GM21619 (cell line): ENCODE measurements around the gene RFT1.

ENCODE experiments used
- ATAC-seq: cut with Tn5 transposase; IDR thresholded peaks from one replicate; pipeline ENCODE4 v1.9.1; 2021; ENCODE audit not compliant: unreplicated experiment

Gene RFT1

DNA sequence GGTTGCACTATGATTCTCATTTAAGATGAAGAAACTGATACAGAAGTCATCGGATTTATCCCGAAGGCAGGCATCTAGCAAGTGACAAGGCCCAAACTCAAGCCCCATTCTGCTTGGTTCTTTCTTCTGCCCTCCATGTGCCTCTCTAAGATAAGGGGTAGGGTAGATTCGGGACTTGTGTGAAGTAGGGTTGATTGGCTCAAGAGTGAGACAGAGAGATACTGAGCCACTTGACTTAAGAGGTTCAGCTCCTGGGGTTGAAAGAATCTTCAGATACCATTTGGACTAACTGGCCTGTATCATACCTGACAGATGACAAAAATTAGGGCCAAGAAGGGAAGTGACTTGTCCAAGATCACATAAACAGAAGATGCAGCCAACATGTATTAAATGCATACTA is 891 bp downstream of the RFT1 start:
- no peak for ATAC-seq

GRCh38 chr3:53126601-53127000 is 3.6 kb downstream of the RFT1 start:
- no peak for ATAC-seq

- ATAC-seq, result no peak
Measured at GRCh38 chr3:53123953-53124352, 6.3 kb downstream of the RFT1 start.

DNA sequence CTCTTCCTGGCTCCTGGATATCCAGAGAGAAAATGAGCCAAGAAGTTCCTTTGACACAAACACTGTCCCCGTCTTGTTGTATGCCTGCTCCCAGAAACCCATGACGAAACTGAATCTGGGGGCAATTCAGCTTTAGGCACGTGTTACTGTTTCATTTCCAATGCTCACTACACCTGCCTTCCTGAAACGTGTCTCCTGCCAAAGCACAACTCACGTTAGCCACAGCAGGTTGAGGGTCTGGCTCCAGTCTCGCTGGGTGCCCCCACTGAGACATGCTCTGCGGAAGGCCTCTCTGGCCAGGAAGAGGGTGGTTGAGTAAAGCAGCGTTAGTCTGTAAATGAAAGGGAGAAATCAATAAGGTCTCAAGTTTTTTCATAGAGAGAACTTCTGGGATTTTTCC is 6.7 kb downstream of the RFT1 start:
- no peak for ATAC-seq

- ATAC-seq, result no peak
Measured at GRCh38 chr3:53122933-53123305, 7.3 kb downstream of the RFT1 start.

GRCh38 chr3:53122255-53122932 is 7.8 kb downstream of the RFT1 start:
- ATAC-seq, result no peak

DNA sequence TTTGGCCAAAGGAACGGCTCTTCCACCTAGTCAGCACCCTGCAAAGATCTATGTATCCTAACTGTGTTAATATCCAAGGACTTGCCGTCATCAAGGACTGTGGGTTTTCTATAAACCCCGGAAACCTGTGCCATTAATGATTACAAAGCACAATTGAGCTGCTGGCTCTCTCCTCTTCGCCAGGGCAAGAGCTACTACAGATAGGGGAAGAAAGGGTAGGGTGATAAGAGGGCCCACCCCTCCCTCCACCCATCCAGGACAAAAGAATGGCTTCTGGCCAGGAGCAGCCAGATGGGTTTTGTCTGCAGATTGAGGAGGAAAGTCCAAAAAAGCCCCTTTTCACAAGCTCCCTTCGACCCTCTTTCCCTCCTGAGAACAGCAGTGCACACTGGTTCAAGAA is 9.9 kb downstream of the RFT1 start:
- no peak for ATAC-seq

DNA sequence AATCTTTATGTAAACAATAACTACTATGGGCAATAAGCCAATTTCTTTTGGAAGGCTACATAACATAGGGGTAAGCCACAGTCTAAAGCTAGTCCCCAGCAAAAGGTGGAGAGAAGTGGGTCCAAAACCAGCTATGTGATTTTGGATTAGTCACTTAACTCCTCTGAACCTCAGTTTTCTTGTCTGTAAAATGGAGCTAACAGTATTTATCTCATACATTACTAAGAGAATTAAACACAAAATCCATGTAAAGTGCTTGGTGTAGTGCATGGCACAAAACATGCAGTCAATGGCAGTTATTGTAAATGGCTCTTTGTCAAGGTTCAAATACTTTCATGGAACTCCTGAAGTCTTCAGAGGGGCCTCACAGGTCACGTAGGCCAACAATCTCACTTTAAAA is 13.3 kb downstream of the RFT1 start:
- ATAC-seq, result no peak

GRCh38 chr3:53114412-53115074 is 15.7 kb downstream of the RFT1 start:
- ATAC-seq, result no peak

DNA sequence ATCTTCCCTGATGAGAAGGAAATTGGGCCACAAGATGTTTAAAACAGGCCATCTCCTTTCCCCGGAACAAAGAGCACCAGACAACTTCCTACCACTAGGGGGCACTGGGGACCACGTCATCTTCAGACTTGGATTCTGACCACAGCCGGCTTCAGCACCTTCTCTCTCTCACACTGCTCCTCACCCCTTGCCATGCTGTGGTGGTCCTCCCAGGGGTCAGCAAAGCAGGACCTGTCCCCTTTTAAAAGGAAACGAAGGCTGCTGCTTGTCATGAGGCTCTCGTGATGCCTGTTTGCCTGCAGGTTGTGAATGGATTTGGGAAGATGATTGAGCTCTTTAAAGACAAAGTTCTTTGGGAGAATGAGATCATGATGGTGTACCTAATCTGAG is 16.2 kb downstream of the RFT1 start:
- ATAC-seq, result peak; percentile 68

DNA sequence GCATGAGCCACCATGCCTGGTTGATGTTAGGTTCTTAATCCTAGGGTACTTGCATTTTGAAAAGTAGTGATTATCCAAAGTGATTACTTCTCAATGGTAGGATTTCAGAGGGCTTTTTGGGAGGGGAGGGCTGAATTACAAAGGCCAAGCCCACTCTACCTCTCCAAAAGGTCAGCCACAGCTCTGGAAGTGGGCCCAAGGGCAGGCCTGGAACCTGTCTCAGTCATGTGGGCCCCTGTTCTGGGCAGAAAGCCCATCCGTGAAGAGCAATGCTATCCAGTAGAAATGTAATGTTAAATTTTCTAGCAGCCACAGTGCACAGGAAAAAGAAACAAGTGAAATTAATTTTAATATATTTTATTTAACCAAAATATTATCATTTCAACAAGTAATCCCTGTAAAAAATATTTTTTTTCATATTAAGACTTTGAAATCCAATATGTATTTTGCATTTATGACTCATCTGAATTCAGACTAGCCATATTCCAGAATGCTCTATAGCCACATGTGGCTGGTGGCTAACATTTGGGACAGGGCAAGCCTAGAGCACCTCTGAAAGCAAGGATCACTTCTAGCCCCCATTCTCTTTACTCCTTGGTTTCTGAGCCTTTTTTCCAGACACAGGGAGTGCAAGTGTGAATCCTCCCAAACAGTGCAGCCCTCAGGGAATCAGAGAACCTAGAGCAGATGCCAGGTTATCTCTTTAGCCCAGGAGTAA is 16.8 kb downstream of the RFT1 start:
- ATAC-seq, result no peak

DNA sequence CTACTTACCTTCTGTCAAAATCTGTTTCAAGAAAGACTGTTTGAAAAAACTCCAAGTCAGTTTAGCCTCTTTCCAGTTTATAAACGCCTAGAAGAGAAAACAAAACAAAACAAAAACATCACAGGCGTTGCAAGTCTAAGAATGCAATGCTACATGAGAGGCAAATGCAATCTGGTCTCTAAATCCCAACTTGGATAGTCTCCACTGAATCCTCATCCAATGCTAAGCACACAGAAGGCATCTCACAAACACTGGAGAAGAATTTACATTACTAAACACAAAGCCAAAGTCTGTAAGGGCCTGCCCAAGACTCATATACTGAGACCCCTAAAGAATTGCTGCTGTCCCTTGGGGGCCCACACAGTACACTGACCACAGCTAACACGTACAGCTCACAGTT is 18.4 kb downstream of the RFT1 start:
- ATAC-seq, result no peak

- ATAC-seq, result no peak
Measured at GRCh38 chr3:53109891-53110771, 20.1 kb downstream of the RFT1 start.

DNA sequence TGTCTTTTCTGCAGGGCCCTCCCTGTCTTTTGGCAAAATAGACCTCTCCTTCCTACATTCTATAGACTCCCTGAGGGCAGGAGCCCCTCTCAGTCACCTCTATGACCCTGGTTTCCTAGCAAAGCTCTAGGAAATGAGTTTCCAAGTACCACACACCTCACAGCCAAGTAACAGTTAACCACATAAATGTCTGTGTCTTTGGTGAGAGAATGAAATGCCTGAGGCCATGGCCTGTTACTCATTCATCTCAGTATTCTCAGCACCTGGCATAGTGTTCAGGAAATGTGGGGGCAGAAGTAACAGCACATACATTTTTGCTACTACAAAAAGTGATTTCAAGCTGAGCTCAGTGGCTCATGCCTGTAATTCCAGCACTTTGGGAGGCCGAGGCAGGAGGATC is 21.0 kb downstream of the RFT1 start:
- no peak for ATAC-seq

DNA sequence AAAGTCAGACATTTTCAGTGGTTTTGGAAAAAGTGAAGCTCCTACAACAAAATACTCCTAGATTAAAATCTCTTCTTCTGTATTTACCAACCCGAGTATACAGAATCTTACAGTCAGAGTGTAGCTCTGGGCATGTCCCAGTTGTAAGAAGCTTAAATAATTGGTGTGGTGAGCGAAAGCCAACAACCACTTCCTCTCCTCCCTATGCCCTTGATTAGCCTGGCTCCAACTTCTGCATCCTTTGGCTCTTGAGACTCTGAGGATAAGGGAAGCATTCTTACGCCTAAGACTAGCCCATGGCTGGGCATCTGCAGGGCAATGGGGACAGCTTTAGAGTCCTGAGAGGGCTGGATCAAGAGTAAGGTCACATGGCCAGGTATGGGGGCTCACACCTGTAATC is 25.5 kb downstream of the RFT1 start:
- ATAC-seq, result no peak

- no peak for ATAC-seq
Measured at GRCh38 chr3:53103397-53104296, 26.6 kb downstream of the RFT1 start.

DNA sequence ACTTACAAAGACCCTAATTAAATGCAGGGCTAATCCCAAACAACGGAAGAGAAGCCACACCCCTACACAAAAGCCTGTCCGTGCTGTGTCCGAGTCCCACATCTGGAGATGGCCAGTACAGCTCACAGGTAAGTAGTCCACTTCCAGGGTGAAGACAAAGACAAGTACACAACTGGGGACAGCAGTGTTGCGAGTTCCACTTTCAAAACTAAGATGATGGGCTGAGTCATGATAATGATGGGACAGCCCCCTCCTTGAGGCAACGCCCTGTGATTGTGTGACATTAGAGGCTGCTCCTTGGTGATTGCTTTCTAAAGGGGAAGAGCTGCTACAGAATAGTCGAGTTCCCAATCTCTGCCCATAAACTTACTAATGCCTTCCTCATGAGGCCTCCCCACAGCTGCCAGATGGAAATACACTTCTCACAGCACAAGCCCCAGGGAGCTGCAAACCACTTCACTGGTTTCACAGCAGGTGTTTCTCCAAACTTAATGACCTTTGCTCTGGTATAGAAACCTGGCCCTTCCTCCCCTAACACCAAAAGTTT is 27.6 kb downstream of the RFT1 start:
- peak; percentile 82 for ATAC-seq

- ATAC-seq, result no peak
Measured at GRCh38 chr3:53101956-53102355, 28.3 kb downstream of the RFT1 start.

- ATAC-seq, result no peak
Measured at GRCh38 chr3:53100818-53101466, 29.3 kb downstream of the RFT1 start.

DNA sequence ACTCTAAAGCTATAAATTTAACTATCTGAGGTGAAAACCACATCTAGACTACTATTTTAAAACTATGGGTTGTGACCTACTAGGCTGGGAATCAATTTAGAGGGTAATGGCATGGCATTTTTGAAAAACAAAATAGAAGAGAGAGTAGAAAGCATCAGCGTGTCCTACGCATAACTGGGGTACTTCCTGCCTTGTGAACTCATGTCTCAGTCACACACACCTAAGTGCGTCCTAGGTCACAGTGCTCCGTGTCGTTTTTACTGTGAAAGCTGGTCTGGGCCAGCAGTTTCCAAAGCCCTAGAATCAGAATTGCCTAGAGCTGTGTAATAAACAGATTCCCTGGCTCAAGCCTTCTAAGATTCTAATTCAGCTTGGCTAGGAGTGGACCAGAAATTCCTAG is 32.3 kb downstream of the RFT1 start:
- no peak for ATAC-seq
